GM12801 (cell line): Measurements from ENCODE around the gene DEGS2.

Experiments used
- TF ChIP-seq, protein P1 (sequence below): IDR thresholded peaks from one replicate; pipeline ENCODE4 v1.5.1; 2011; ENCODE audit warnings: control low read depth; ENCODE audit not compliant: insufficient read length; ENCODE audit errors: extremely low read depth

Gene DEGS2

GRCh38 chr14:100153560-100153959, 5.9 kb downstream of the DEGS2 start:
- TF ChIP-seq, protein P1, sequence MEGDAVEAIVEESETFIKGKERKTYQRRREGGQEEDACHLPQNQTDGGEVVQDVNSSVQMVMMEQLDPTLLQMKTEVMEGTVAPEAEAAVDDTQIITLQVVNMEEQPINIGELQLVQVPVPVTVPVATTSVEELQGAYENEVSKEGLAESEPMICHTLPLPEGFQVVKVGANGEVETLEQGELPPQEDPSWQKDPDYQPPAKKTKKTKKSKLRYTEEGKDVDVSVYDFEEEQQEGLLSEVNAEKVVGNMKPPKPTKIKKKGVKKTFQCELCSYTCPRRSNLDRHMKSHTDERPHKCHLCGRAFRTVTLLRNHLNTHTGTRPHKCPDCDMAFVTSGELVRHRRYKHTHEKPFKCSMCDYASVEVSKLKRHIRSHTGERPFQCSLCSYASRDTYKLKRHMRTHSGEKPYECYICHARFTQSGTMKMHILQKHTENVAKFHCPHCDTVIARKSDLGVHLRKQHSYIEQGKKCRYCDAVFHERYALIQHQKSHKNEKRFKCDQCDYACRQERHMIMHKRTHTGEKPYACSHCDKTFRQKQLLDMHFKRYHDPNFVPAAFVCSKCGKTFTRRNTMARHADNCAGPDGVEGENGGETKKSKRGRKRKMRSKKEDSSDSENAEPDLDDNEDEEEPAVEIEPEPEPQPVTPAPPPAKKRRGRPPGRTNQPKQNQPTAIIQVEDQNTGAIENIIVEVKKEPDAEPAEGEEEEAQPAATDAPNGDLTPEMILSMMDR: no peak

DNA sequence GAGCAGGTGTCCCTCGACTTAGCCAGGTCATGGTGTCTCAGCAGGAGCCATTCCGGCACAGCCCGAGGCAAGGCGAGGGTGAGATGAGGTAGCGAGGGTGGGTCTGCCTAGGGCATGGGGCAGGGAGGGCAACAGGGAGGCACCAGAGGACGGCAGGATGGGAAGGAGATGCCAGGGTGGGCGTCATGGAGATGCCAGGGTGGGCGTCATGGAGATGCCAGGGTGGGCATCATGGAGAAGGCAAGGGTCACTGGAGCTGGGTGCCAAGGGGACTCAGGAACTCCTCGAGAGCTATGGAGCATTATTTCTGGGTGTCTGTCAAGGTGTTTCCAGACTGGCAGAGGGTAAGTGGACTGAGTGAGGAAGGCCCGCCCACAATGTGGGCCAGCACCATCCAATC, 7.4 kb downstream of the DEGS2 start:
- TF ChIP-seq, protein P1: no peak

DNA sequence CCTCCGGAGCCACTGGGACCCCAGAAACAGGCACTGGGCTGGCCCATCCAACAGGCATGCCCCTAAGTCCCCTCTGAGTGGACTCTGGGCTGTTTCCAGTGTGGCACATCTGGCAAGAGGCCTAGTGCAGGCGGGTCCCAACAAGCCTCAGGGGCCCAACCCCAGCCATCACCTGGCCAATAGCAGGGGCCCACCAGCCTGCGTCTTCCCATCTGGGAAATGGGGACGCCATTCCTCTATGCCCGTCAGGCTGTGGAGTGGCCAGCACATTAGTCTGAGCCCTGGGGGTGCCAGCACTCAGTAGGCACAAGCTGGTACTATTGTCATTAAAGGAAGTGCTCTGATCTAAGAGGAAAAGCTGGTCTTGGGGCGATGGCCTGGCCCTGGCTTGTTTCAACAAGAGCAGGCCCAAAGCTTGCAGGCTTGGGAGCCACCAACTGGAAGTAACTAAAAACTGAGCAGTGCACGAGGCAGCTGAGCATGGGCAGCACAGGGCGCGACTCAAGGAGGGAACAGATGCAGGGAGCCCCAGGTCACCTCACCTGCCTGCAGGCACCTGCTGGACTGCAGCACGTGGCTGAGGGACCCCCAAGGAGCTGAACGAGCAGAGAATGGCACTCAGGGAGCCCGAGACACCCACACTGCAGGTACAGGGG, 8.4 kb downstream of the DEGS2 start:
- TF ChIP-seq, protein P1: no peak

GRCh38 chr14:100149851-100150611, 9.4 kb downstream of the DEGS2 start:
- TF ChIP-seq, protein P1: no peak

GRCh38 chr14:100148837-100149731, 10.4 kb downstream of the DEGS2 start:
- TF ChIP-seq, protein P1: no peak

- TF ChIP-seq, protein P1: no peak
Measured at GRCh38 chr14:100147691-100148464, 11.6 kb downstream of the DEGS2 start.

- TF ChIP-seq, protein P1: no peak
Measured at GRCh38 chr14:100147181-100147631, 12.2 kb downstream of the DEGS2 start.
